IMR-90 (cell line): ENCODE measurements around the gene PARVB. TPM values are rescaled to one million over a fixed set of nuclear protein-coding genes. Genes with fewer than 3 reads are reported as not detected.

Experiments
- ATAC-seq: fragments of 200-7000 bp; cut with Tn5 transposase; 2 replicates; pipeline ENCODE4 v1.9.1; 2020; ENCODE audit warnings: low read depth, mild to moderate bottlenecking, moderate library complexity
- BruUV-seq: library from RNA; stranded (reverse); fragments of 400-500 nt; replicated peaks from 2 replicates; lab custom pipeline; 2021; lab: Mats Ljungman, UMichigan
- CTCF ChIA-PET: fragments of 300-600 bp; formaldehyde crosslinking; extraction: SDS; loops from one replicate; lab custom pipeline; 2021; ENCODE audit warnings: antibody characterized with exemption; lab: Yijun Ruan, JAX
- POLR2A ChIA-PET: fragments of 300-600 bp; sonication (Branson Sonifier 250); formaldehyde crosslinking; loops from one replicate; lab custom pipeline; 2022; ENCODE audit warnings: antibody characterized with exemption; ENCODE audit not compliant: unreplicated experiment; lab: Charles Lee
- DNase-seq: peaks from one replicate; pipeline ENCODE4 v3.0.0; 2013
- H2AFZ ChIP-seq: replicated peaks from 2 replicates; pipeline ENCODE3; 2013; ENCODE audit warnings: low read length, mild to moderate bottlenecking; ENCODE audit not compliant: poor library complexity
- H2AK5ac ChIP-seq: 2 replicates; pipeline ENCODE4 v1.6.1; 2013; ENCODE audit warnings: low read depth, low read length, inconsistent platforms
- H2AK9ac ChIP-seq: replicated peaks from 2 replicates; pipeline ENCODE3; 2013; ENCODE audit warnings: mild to moderate bottlenecking, low read depth, low read length, moderate library complexity; ENCODE audit not compliant: poor library complexity
- H2BK120ac ChIP-seq: 2 replicates; pipeline ENCODE4 v1.6.1; 2013; ENCODE audit warnings: low read depth, low read length, inconsistent platforms
- H2BK15ac ChIP-seq: 3 replicates; pipeline ENCODE4 v1.6.1; 2013; ENCODE audit warnings: low read depth, low read length, inconsistent platforms
- H2BK20ac ChIP-seq: 2 replicates; pipeline ENCODE4 v1.6.1; 2013; ENCODE audit warnings: low read depth, mild to moderate bottlenecking, inconsistent platforms, low read length, moderate library complexity
- H2BK5ac ChIP-seq: 2 replicates; pipeline ENCODE4 v1.6.1; 2013; ENCODE audit warnings: mild to moderate bottlenecking, low read depth, low read length, inconsistent platforms; ENCODE audit not compliant: poor library complexity, severe bottlenecking
- H3K14ac ChIP-seq: replicated peaks from 2 replicates; pipeline ENCODE4 v1.6.1; 2013; ENCODE audit warnings: low read depth, low read length, inconsistent platforms
- H3K18ac ChIP-seq: 2 replicates; pipeline ENCODE4 v1.6.1; 2013; ENCODE audit warnings: low read depth, low read length, control low read depth
- H3K23ac ChIP-seq: 2 replicates; pipeline ENCODE4 v1.6.1; 2013; ENCODE audit warnings: low read depth, low read length, inconsistent platforms
- H3K27ac ChIP-seq: 2 replicates; pipeline ENCODE4 v1.5.1; 2013; ENCODE audit warnings: mild to moderate bottlenecking, control low read depth, low read length; ENCODE audit not compliant: insufficient read depth
- H3K27me3 ChIP-seq: 2 replicates; pipeline ENCODE4 v1.6.1; 2013; ENCODE audit warnings: low read length; ENCODE audit not compliant: control insufficient read depth, insufficient read depth
- H3K36me3 ChIP-seq: 2 replicates; pipeline ENCODE4 v1.6.1; 2013; ENCODE audit warnings: low read length, mixed read lengths; ENCODE audit not compliant: control insufficient read depth, insufficient read depth
- H3K4ac ChIP-seq: 2 replicates; pipeline ENCODE4 v1.6.1; 2013; ENCODE audit warnings: low read depth, low read length, inconsistent platforms
- H3K4me1 ChIP-seq: 2 replicates; pipeline ENCODE4 v1.6.1; 2013; ENCODE audit warnings: low read length, mixed read lengths; ENCODE audit not compliant: control insufficient read depth, insufficient read depth
- H3K4me2 ChIP-seq: 2 replicates; pipeline ENCODE4 v1.6.1; 2013; ENCODE audit warnings: low read depth, mild to moderate bottlenecking, control low read depth, low read length, moderate library complexity
- H3K4me3 ChIP-seq: 2 replicates; pipeline ENCODE4 v1.5.1; 2013; ENCODE audit warnings: low read depth, mild to moderate bottlenecking, control low read depth, low read length, moderate library complexity; ENCODE audit not compliant: insufficient read depth
- H3K56ac ChIP-seq: 2 replicates; pipeline ENCODE4 v1.6.1; 2013; ENCODE audit warnings: low read length, inconsistent platforms; ENCODE audit not compliant: insufficient read depth; ENCODE audit errors: extremely low read depth
- H3K79me1 ChIP-seq, 2 experiments: 2 replicates each; pipeline ENCODE4 v1.6.1; 2013; ENCODE audit warnings: low read length in 2 of 2, inconsistent platforms in 1 of 2, low read depth in 1 of 2
- H3K9ac ChIP-seq: 2 replicates; pipeline ENCODE4 v1.6.1; 2013; ENCODE audit warnings: low read depth, low read length, control low read depth
- H3K9me1 ChIP-seq: 2 replicates; pipeline ENCODE4 v1.6.1; 2013; ENCODE audit warnings: low read length, inconsistent platforms; ENCODE audit not compliant: insufficient read depth
- H3K9me3 ChIP-seq: 2 replicates; pipeline ENCODE4 v1.6.1; 2013; ENCODE audit warnings: low read length; ENCODE audit not compliant: control insufficient read depth, insufficient read depth
- H4K20me1 ChIP-seq: 2 replicates; pipeline ENCODE4 v1.6.1; 2013; ENCODE audit warnings: low read length, inconsistent platforms; ENCODE audit not compliant: insufficient read depth
- H4K5ac ChIP-seq: 2 replicates; pipeline ENCODE4 v1.6.1; 2013; ENCODE audit warnings: mild to moderate bottlenecking, low read depth, low read length, control low read depth
- H4K8ac ChIP-seq, 2 experiments: 2 replicates each; pipeline ENCODE4 v1.6.1; 2013; ENCODE audit warnings: low read depth in 2 of 2, low read length in 2 of 2, control low read depth in 1 of 2, inconsistent platforms in 1 of 2
- H4K91ac ChIP-seq: 2 replicates; pipeline ENCODE4 v1.6.1; 2013; ENCODE audit warnings: low read depth, low read length, inconsistent platforms; ENCODE audit not compliant: insufficient read depth
- BHLHE40 ChIP-seq: fragments of 150-350 bp; IDR thresholded peaks from 2 replicates; pipeline ENCODE4 v1.6.1; 2016; ENCODE audit warnings: mild to moderate bottlenecking, low read depth, low read length
- CEBPB ChIP-seq: IDR thresholded peaks from 2 replicates; pipeline ENCODE4 v1.6.1; 2012; ENCODE audit warnings: low read depth, low read length, improper control_type of control experiment
- CHD1 ChIP-seq: IDR thresholded peaks from 2 replicates; pipeline ENCODE4 v1.6.1; 2012; ENCODE audit warnings: low read depth, low read length, improper control_type of control experiment
- CTCF ChIP-seq: conservative IDR thresholded peaks from 2 replicates; pipeline ENCODE4 v1.5.1; 2012; ENCODE audit warnings: mild to moderate bottlenecking, low read depth, low read length, improper control_type of control experiment
- FOS ChIP-seq: fragments of 150-350 bp; IDR thresholded peaks from 2 replicates; pipeline ENCODE4 v1.6.1; 2016; ENCODE audit warnings: low read depth, low read length
- MAFK ChIP-seq: IDR thresholded peaks from 2 replicates; pipeline ENCODE4 v1.6.1; 2012; ENCODE audit warnings: low read depth, low read length, improper control_type of control experiment
- MAZ ChIP-seq: IDR thresholded peaks from 2 replicates; pipeline ENCODE4 v1.6.1; 2012; ENCODE audit warnings: low read depth, mild to moderate bottlenecking, low read length, improper control_type of control experiment, moderate library complexity, borderline replicate concordance
- MXI1 ChIP-seq: IDR thresholded peaks from 2 replicates; pipeline ENCODE4 v1.6.1; 2012; ENCODE audit warnings: low read depth, mild to moderate bottlenecking, low read length, moderate library complexity, borderline replicate concordance
- NFE2L2 ChIP-seq: fragments of 150-350 bp; IDR thresholded peaks from 2 replicates; pipeline ENCODE4 v1.6.1; 2016; ENCODE audit warnings: low read depth, mild to moderate bottlenecking, low read length
- POLR2A ChIP-seq: IDR thresholded peaks from 2 replicates; pipeline ENCODE4 v1.6.1; 2012; ENCODE audit warnings: mild to moderate bottlenecking, low read depth, low read length
- RAD21 ChIP-seq: IDR thresholded peaks from 2 replicates; pipeline ENCODE4 v1.6.1; 2012; ENCODE audit warnings: low read length, improper control_type of control experiment
- RCOR1 ChIP-seq: IDR thresholded peaks from 2 replicates; pipeline ENCODE4 v1.6.1; 2012; ENCODE audit warnings: mild to moderate bottlenecking, low read length, improper control_type of control experiment; ENCODE audit not compliant: insufficient replicate concordance
- RFX5 ChIP-seq: IDR thresholded peaks from 2 replicates; pipeline ENCODE4 v1.8.0; 2012; ENCODE audit warnings: low read depth, mild to moderate bottlenecking, low read length, moderate library complexity
- SMC3 ChIP-seq: fragments of 150-350 bp; IDR thresholded peaks from 2 replicates; pipeline ENCODE4 v1.6.1; 2016; ENCODE audit warnings: low read depth, mild to moderate bottlenecking, antibody characterized with exemption, low read length, moderate library complexity
- USF2 ChIP-seq: fragments of 150-350 bp; IDR thresholded peaks from 2 replicates; pipeline ENCODE4 v1.6.1; 2017; ENCODE audit warnings: mild to moderate bottlenecking, antibody characterized with exemption, low read length, low read depth
- WGBS, 2 experiments: methylation state at CpG; one replicate each; pipeline versions ENCODE4 v1.1.5 to v1.1.7; 2013; ENCODE audit warnings: missing lambda C conversion rate in 2 of 2; ENCODE audit not compliant: insufficient read length in 1 of 2; ENCODE audit errors: extremely low coverage in 2 of 2; 5-methylcytosine and 5-hydroxymethylcytosine counted together
- dilution Hi-C: fragments of 300-500 bp; cut with HindIII; formaldehyde crosslinking; loops from one replicate; pipeline ENCODE4 v1.14.3; 2018; ENCODE audit warnings: low sequenced_read_pairs; ENCODE audit not compliant: unreplicated experiment
- in situ Hi-C: fragments of 300-500 bp; cut with MboI; formaldehyde crosslinking; loops from 3 replicates; pipeline ENCODE4 v1.14.3; 2019; ENCODE audit warnings: low sequenced_read_pairs, inconsistent platforms, mixed read lengths
- intact Hi-C: fragments of 100-400 bp; cut with micrococcal nuclease; formaldehyde crosslinking; loops from 2 replicates; pipeline ENCODE4 v1.10.0; 2022
- polyA plus RNA-seq, 3 experiments: library from polyadenylated mRNA; depleted of rRNA; stranded (reverse); fragments of >200 nt; gene quantifications; 2 replicates each; pipeline ENCODE4 v1.2.3, GENCODE V29; 2012; ENCODE audit warnings: low replicate concordance in 1 of 3
- total RNA-seq: library from RNA; depleted of rRNA; stranded (reverse); fragments of >200 nt; gene quantifications from 2 replicates; pipeline ENCODE4 v1.2.3, GENCODE V29; 2012
- TF ChIP-seq, protein P1 (sequence below): fragments of 150-350 bp; IDR thresholded peaks from 2 replicates; pipeline ENCODE4 v1.6.1; 2016; ENCODE audit warnings: low read depth, mild to moderate bottlenecking, low read length, moderate library complexity, borderline replicate concordance

The PARVB gene
- total and polyA plus RNA-seq, 2 of the 4 experiments (the other 2 are of a cell fraction), result 44.3 to 53.9 TPM

DNA sequence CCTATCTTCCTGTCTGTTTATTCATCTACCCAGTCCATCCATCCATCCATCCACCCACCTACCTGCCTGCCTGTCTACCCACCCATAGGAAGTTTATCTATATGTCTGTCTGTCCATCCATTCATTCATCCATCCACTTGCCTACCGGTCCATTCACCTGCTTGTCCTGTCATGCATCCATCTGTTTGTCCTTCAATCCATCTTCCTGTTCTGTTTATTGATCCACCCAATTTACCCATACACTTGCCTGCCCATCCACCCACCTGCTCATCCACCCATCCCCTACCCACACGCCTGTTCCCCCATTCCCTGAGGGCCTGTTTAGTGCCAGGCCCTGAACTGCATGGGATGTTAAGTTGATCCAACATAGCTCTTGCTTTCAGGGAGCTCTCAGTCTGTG lies 175.1 kb downstream of the PARVB start:
- H4K5ac ChIP-seq, result no peak overlapping the region
- H2AK9ac ChIP-seq, result no peak overlapping the region
- H2BK5ac ChIP-seq, result no peak overlapping the region
- no peak overlapping the region for H2BK15ac ChIP-seq
- no peak overlapping the region for H3K4ac ChIP-seq
- ChIA-PET POLR2A (interaction anchor here (0.6 kb wide), 1 partner anchor 10 kb away, joined by 4 read pairs; no protein-coding TSS in a partner anchor), CTCF (no interaction called here)
- H3K9ac ChIP-seq, result no peak overlapping the region
- TF ChIP-seq BHLHE40 (no peak), RFX5 (no peak), NFE2L2 (no peak), MXI1 (no peak), CHD1 (no peak), MAFK (no peak), USF2 (no peak), SMC3 (no peak), MAZ (no peak), RAD21 (no peak), FOS (no peak), POLR2A (no peak), CTCF (no peak), CEBPB (no peak), RCOR1 (no peak)
- TF ChIP-seq, protein P1, sequence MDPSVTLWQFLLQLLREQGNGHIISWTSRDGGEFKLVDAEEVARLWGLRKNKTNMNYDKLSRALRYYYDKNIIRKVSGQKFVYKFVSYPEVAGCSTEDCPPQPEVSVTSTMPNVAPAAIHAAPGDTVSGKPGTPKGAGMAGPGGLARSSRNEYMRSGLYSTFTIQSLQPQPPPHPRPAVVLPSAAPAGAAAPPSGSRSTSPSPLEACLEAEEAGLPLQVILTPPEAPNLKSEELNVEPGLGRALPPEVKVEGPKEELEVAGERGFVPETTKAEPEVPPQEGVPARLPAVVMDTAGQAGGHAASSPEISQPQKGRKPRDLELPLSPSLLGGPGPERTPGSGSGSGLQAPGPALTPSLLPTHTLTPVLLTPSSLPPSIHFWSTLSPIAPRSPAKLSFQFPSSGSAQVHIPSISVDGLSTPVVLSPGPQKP, result no peak
- peaks cover 25% of the 10 kb centered on the region for H3K27me3 ChIP-seq
- peaks cover 10% of the 10 kb centered on the region for H3K9me1 ChIP-seq
- no peaks in the 10 kb centered on the region for H4K20me1 ChIP-seq
- no peak overlapping the region for H4K91ac ChIP-seq
- no peaks in the 10 kb centered on the region for H3K9me3 ChIP-seq
- no peak overlapping the region for H2BK20ac ChIP-seq
- 71% methylated on average over 1 of the region's 2 CpGs; no CpG with 5 or more reads in 1 of the 2 experiments for WGBS, 2 experiments
- no peak overlapping the region for H3K14ac ChIP-seq
- H3K4me2 ChIP-seq, result no peak overlapping the region
- no peaks in the 10 kb centered on the region for H3K36me3 ChIP-seq
- dilution Hi-C loops, result no loop called here
- no peak overlapping the region for H2BK120ac ChIP-seq
- H2AFZ ChIP-seq, result no peak overlapping the region
- DNase-seq, result no peak
- no peak overlapping the region for H3K23ac ChIP-seq
- H4K8ac ChIP-seq, result no peak overlapping the region
- H3K4me3 ChIP-seq, result no peak overlapping the region
- intact Hi-C loops, result no loop called here
- in situ Hi-C loops, result no loop called here
- no peak overlapping the region for H3K56ac ChIP-seq
- no TSS peak for BruUV-seq
- H3K27ac ChIP-seq, result no peak overlapping the region
- peaks cover 20% of the 10 kb centered on the region for H3K4me1 ChIP-seq
- H3K79me1 ChIP-seq, result no peaks in the 10 kb centered on the region
- no peak overlapping the region for H3K18ac ChIP-seq
- no peak overlapping the region; the same call in 1 of the 2 replicates for H2AK5ac ChIP-seq
- no peak for ATAC-seq
